Astrocyte of the spinal cord (primary cell): Measurements from ENCODE around the gene EYA3.

Source experiments
- DNase-seq: peaks from one replicate; pipeline ENCODE4 v3.0.0; 2011; ENCODE audit warnings: low read depth, low spot score
- H3K4me3 ChIP-seq: 2 replicates; pipeline ENCODE4 v1.5.1; 2011; ENCODE audit warnings: low read depth, mild to moderate bottlenecking, low read length, moderate library complexity
- CTCF ChIP-seq: IDR thresholded peaks from 2 replicates; pipeline ENCODE4 v1.5.1; 2012; ENCODE audit warnings: low read depth, mild to moderate bottlenecking, low read length, inconsistent platforms
- in situ Hi-C: cut with HindIII; loops from 2 replicates; pipeline ENCODE4 v1.10.0; 2017; ENCODE audit warnings: low sequenced_read_pairs

The EYA3 gene

GRCh38 chr1:27934818-27935549 is 153.4 kb downstream of the EYA3 start, which contains the start of gene SMPDL3B:
TSS of gene SMPDL3B (plus strand) at chr1:27935000. CDS start at chr1:27935184, 184 bp downstream.
- in situ Hi-C loops: no loop called here
- no peak within 1 kb of the TSS for H3K4me3 ChIP-seq
- DNase-seq: no peak
- TF ChIP-seq CTCF: no peak

GRCh38 chr1:27931759-27932158 is 156.7 kb downstream of the EYA3 start:
- no peak for TF ChIP-seq CTCF
- H3K4me3 ChIP-seq: no peak overlapping the region
- in situ Hi-C loops: no loop called here
- DNase-seq: no peak

GRCh38 chr1:27931184-27931583 is 157.2 kb downstream of the EYA3 start:
- TF ChIP-seq CTCF: no peak
- no peak overlapping the region for H3K4me3 ChIP-seq
- DNase-seq: no peak
- in situ Hi-C loops: no loop called here

- in situ Hi-C loops: no loop called here
- TF ChIP-seq CTCF: peak; percentile 6
- no peak overlapping the region for H3K4me3 ChIP-seq
- DNase-seq: no peak
These were observed 160.0 kb downstream of the EYA3 start for GRCh38 chr1:27928216-27928954.

GRCh38 chr1:27922272-27922671 is 166.1 kb downstream of the EYA3 start:
- no peak for DNase-seq
- TF ChIP-seq CTCF: no peak
- no peak overlapping the region for H3K4me3 ChIP-seq
- in situ Hi-C loops: no loop called here
